ENCODE data around the gene CAPN15. TPM values are rescaled to one million over a fixed set of nuclear protein-coding genes. Genes with fewer than 3 reads are reported as not detected.

The CAPN15 gene
- total RNA-seq, 1 experiment from 2014 or later, result 70.1 TPM

DNA sequence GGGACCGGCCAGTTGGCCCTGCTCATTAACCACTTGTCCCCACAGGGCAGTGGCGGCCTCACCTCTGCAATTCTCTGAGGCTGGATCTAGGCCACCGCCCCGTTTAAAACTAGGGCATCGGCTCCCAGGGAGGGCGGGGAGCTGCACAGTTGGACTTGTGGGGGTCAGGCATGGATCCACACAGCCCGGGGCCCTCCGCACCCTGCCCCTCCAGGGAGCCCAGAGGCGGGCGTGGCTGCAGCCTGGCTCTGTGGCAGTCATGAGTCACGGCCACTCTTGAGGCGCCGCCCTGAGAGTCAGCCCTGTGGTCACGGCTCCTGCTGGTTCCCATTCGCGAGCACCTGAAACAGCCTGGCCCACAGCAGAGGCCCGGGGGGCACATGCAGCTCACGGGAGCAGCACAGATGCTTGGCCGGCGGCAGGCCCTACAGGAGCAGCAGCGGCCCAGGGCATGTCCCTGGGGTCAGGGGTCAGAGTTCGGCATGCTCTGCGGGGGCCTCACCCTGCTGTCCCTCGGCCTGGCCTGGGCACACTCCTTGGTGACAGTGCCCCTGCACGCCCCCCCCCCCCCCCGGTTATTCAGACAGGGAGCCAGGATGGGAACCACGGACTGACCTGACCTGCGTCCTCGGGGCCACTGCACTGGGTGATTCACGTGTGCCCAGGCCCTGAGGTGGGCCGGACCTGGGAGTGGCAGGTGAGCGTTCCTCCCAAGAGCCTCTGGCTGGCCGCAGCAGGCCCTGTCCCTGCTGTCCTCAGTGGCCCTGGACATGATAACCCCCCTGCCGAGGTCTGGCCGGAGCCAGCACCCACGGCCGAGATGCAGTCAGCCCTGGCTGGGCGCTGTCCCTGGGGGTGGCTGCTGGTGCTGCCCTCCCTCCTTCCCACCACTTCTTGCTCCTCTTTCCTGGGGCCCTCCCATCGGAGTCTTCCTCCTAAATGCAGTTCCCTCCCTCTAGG lies 8.2 kb downstream of the CAPN15 start:
- DNase-seq (ENCODE audit: low read depth), result peak; percentile 93
- in situ Hi-C loops (cut with HindIII; ENCODE audit: low pct_unique_long_range_greater_than_20kb, low sequenced_read_pairs), result no loop called here

DNA sequence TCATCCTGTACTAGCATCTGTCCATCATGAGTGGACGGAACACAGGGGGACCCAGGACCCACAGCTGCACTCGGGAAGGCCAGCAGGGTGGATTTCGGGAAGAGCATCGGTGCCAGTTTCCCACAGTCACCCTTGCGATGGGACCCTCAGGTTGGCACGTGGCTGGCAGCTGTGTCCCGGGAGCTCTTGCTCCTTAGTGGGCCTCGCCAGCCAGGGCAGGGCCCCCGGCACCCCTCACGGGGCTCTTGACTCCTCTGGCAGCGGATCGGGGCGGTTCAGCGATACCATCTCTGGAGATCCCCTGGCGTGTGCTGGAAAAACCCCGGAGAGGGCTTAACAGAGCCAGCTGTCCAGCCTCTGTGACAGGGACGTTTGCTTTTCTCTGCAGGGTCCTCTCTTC lies 9.2 kb downstream of the CAPN15 start:
- no peak for DNase-seq (ENCODE audit: low read depth)
- in situ Hi-C loops (cut with HindIII; ENCODE audit: low pct_unique_long_range_greater_than_20kb, low sequenced_read_pairs), result no loop called here

DNA sequence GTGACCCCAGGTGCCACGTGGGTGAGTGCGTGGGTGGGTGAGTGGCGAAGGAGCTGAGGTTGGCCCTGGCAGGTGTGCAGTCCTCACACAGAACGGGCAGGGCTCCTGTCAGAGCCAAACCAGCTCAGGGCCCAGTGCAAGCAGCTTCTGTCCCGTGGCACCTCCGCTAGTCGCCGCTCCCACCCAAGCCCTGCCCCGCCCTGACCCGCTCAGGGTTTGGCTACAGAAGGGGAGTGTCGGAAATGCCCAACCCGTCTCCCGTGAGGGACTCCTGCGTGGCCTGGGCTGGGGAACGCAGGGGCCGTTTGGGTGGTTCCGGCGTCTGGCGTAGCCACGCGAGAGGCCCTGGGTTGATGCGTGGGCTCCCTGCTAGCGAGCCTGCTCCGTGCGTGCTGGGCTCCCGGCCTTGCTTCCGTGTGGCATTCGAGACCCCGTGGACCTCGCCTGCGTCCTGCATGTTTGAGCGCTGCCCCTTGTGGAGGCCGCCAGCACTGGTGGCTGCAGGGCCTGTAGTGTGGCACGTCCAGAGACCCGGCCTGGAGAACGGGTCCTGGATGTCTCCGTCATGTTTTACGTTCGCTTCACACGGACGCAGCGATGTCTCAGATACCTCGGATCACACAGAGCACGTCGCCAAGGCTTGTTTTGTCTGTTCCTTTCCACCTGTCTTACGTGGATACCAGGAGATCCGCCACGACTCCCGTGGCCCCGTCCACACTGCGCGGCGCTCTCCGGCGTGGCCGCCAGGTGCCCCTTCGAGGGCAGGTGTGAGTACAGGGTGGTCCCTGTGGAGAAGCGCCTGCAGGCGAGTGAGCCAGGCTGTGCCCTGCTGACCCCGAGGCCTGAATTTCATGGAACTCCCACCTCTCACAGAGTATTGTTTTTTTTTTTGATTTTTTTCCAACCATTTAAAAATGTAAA lies 10.2 kb downstream of the CAPN15 start:
- in situ Hi-C loops (cut with HindIII; ENCODE audit: low pct_unique_long_range_greater_than_20kb, low sequenced_read_pairs), result no loop called here
- no peak for DNase-seq (ENCODE audit: low read depth)

DNA sequence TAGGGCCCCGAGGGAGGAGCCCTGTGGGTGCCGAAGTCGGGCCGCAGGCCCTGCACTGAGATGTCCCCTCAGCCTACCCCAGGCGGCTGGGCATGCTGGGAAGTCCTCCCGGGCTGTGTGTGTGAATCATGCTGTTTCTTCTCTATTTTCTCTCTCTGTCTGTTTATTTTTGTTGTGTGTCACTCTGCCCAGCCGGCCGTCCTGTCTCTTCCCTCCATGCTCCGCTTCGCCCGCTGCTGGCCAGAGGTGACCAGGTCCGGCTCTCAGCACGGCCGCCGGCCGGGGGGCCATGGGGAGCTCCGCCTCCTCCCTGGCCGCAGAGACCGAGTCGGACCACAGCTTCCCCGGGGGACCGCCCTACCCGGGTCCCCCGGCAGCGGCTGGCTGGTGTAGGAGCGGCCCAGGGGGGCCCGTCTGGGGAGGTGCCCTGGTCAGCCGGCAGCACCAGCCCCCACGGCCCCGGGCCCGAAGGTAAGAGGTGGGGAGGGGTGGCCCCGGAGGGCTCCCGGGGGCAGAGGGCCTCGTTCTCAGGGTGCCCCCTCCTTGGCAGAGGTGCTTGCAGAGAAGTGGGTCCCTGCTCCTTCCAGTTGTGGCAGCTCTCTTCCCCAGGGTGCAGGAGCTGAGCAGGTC lies 12.5 kb downstream of the CAPN15 start:
- in situ Hi-C loops (cut with HindIII; ENCODE audit: low pct_unique_long_range_greater_than_20kb, low sequenced_read_pairs), result no loop called here
- DNase-seq (ENCODE audit: low read depth), result peak; percentile 87

DNA sequence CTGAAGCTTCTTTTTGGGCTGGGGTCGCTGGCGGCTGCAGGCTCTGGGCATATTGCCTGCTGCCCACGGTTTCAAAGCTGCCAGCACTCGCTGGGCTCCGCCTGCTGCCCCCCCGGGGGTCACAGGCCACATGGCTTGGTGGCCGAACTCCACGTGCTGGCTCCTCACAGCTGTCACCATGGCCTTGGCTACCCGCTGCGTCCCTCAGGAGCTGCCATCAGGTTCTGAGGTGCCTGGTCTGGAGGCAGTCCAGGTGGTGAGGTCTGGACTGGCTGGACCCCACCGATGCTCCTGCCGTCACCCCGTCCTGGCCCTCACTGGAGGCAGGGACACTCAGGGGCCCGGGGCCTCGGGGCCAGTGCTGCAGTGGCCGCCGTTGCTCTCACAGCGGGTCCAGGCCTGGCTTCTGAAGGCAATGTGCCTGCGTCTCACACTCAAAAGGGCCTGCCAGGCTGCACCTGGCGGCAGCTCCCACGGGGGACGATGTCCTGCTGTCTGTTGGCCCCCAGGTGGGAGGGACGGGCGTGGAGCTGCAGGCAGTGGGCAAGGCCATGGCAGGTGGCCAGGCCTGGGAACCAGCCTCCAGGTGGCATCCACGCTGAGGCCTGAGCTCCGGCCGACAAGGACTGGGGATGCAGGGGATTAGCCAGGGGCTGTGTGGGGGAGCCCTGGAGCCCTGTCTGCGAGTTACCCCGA lies 13.3 kb downstream of the CAPN15 start:
- in situ Hi-C loops (cut with HindIII; ENCODE audit: low pct_unique_long_range_greater_than_20kb, low sequenced_read_pairs), result no loop called here
- no peak for DNase-seq (ENCODE audit: low read depth)

DNA sequence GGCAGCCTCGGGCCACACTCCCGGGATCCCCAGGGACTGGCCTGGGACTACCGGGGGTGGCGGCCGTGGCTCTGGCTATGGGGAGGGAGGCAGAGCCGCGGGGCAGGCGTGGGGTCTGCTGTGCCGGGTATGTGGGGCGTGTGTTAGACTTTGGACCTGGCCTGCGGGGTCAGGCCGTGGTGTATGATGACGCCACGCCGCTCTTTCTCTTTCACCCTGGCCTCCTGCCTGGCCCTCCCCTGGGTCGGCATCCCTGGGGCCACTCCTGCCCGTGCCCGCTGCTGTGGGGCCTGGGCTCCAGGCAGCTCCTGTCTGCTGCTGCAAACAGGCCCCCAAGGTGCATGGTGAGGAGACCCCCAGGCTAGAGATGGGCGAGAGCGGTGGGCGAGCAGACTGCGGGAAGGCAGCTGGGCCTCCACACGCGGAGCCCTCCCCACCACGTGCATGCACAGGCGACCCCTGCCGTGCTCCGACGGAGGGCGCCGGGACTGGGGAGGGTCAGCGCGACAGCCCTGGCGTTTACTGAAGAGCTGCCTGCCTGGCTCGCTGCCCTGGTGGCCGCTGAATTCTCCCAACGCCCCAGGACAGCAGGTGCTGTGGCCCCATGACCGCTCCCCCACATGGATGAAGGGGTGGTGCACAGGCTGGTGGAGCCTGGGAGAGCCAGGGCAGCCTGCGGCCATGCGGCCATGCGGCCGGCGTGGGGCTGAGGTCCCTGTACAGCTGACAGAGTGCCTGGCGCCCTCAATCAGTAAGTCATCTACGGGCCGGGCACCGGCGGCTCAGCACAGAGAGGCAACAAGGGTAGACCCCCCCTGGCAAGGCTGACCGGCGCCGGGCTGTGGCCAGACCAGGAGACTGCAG lies 16.0 kb downstream of the CAPN15 start:
- DNase-seq (ENCODE audit: low read depth), result no peak
- in situ Hi-C loops (cut with HindIII; ENCODE audit: low pct_unique_long_range_greater_than_20kb, low sequenced_read_pairs), result no loop called here

DNA sequence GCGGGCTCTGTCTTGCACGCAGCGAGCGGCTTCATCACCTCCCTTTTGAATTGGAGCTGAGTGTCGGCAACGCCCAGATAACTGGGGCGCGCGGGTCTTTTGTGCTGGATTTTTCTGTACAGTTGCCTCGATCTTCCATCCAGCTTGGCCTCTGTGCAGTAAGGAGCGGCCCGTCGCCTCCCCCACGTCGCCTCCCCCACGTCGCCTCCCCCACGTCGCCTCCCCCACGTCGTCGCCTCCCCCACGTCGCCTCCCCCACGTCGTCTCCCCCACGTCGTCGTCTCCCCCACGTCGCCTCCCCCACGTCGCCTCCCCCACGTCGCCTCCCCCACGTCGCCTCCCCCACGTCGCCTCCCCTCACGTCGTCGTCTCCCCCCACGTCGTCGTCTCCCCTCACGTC lies 17.0 kb downstream of the CAPN15 start:
- in situ Hi-C loops (cut with HindIII; ENCODE audit: low pct_unique_long_range_greater_than_20kb, low sequenced_read_pairs), result no loop called here
- no peak for DNase-seq (ENCODE audit: low read depth)

DNA sequence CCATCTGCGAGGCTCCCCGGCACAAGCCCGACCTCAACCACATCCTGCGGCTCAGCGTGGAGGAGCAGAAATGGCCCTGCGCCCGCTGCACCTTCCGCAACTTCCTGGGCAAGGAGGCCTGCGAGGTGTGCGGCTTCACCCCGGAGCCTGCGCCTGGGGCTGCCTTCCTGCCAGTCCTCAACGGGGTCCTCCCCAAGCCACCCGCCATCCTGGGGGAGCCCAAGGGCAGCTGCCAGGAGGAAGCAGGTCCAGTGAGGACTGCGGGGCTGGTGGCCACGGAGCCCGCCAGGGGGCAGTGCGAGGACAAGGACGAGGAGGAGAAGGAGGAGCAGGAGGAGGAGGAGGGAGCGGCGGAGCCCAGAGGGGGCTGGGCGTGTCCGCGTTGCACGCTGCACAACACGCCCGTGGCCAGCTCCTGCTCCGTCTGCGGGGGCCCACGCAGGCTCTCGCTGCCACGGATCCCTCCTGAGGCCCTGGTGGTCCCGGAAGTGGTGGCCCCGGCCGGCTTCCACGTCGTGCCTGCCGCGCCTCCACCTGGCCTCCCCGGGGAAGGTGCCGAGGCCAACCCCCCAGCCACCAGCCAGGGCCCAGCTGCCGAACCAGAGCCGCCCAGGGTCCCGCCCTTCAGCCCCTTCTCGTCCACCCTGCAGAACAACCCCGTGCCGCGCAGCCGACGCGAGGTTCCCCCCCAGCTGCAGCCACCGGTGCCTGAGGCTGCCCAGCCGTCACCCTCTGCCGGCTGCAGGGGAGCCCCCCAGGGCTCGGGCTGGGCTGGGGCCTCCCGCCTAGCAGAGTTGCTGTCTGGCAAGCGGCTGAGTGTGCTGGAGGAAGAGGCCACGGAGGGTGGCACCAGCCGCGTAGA lies 19.6 kb downstream of the CAPN15 start:
- DNase-seq (ENCODE audit: low read depth), result peak; percentile 39
- in situ Hi-C loops (cut with HindIII; ENCODE audit: low pct_unique_long_range_greater_than_20kb, low sequenced_read_pairs), result no loop called here

DNA sequence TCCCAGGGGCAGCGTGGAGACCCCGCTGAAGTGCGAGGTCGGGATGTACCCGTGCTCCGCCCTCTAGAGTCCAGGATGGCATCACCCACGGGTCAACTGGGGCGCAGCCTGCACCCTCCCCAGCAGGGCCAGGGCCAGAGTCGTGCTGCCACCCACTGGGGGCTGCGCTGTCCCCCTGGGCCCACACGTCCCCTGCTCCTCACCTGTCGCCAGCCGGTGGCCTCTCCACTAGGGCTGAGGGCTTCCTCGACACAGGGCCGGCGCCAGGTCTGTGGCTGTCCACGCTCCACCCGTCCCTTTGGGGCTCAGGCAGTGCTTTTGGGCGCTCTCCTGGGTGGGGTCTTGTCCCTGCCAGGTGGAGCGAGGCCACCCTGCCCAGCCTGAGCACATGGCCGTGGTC lies 21.1 kb downstream of the CAPN15 start:
- no peak for DNase-seq (ENCODE audit: low read depth)
- in situ Hi-C loops (cut with HindIII; ENCODE audit: low pct_unique_long_range_greater_than_20kb, low sequenced_read_pairs), result no loop called here

DNA sequence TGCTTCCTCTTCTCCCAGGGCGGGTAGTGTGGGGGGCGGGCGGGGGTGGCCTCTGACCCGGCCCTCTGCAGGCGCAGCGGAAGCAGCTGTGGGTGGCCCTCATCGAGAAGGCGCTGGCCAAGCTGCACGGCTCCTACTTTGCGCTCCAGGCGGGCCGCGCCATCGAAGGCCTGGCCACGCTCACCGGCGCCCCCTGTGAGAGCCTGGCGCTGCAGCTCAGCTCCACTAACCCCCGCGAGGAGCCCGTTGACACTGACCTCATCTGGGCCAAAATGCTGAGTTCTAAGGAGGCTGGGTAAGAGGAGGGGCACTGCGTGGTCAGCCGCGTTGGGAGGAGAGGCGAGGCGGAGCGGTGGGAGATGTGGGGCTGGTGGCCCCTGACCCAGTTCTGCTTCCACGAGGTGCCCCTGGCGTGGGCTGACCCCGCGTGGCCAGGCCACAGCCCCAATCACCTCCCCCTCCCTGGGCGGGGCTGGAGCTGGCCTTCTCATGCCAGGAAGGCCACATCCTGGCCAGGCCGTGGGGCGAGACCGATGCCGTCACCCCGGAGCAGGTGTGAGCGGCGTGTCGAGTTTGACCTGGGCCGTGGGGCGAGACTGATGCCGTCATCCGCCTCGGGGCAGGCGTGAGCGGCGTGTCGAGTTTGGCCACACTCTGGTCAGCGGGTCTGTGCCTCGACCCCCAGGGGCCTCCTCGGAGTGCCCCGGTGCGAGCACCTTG lies 22.2 kb downstream of the CAPN15 start:
- in situ Hi-C loops (cut with HindIII; ENCODE audit: low pct_unique_long_range_greater_than_20kb, low sequenced_read_pairs), result no loop called here
- DNase-seq (ENCODE audit: low read depth), result no peak

DNA sequence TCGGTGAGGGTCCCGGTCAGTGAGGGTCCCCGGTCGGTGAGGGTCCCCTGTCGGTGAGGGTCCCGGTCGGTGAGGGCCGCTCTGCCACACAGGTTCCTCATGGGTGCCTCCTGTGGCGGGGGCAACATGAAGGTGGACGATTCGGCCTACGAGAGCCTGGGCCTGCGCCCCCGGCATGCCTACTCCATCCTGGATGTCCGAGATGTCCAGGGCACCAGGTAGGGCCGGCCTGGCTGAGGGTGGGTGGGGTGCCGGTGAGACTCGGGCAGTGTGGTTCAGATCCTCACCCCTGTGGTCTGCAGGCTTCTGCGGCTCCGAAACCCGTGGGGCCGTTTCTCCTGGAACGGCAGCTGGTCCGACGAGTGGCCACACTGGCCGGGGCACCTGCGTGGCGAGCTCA lies 23.7 kb downstream of the CAPN15 start:
- in situ Hi-C loops (cut with HindIII; ENCODE audit: low pct_unique_long_range_greater_than_20kb, low sequenced_read_pairs), result no loop called here
- no peak for DNase-seq (ENCODE audit: low read depth)

DNA sequence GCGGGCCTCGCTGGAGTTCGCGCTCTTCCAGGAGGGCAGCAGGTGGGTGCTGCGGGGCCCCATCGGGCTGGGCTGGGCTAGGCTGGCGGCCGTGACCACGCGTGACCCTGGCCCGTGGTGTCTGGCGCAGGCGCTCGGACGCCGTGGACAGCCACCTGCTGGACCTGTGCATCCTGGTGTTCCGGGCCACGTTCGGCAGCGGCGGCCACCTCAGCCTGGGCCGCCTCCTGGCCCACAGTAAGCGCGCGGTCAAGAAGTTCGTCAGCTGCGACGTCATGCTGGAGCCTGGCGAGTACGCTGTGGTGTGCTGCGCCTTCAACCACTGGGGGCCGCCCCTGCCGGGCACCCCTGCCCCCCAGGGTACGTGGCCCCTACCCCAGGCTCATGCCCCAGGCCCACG lies 24.7 kb downstream of the CAPN15 start:
- in situ Hi-C loops (cut with HindIII; ENCODE audit: low pct_unique_long_range_greater_than_20kb, low sequenced_read_pairs), result no loop called here

DNA sequence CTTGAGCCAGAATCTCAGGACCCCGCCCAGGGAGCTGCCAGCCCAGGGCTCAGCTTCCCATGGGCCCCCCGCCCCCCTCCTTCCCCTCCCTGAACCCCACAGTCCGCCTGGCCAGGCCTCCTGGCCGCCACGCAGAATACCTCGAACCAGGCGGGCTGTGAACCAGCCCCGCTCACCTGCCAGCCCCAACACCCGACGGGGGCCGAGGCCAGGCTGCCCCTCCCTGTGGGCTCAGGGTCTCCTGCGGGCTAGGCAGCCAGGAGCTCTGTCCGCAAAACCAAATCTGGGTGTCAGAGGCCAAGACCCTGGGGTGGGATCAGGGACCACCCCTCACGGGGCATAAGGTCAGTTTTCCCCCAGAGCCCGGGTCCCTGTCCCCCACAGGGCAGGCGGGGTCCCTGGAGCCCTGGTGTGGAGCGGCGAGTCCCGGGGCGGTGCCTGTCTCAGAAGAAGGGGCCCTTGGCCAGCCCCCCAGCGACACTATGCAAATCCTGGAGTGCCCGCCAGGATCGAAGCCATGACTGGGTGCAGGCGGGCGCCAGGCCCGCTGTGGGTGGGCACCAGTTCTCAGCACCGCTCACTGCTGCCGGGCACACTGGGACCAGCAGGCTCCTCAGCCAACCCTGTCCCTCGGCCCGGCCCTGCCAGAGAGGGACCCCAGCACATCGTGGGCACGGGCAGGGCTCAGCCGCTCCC lies 26.2 kb downstream of the CAPN15 start:
- in situ Hi-C loops (cut with HindIII; ENCODE audit: low pct_unique_long_range_greater_than_20kb, low sequenced_read_pairs), result no loop called here
- no peak for DNase-seq (ENCODE audit: low read depth)

More for the DNA sequence above, 24.7 kb downstream of the CAPN15 start:
- no peak for DNase-seq (ENCODE audit: low read depth)

DNA sequence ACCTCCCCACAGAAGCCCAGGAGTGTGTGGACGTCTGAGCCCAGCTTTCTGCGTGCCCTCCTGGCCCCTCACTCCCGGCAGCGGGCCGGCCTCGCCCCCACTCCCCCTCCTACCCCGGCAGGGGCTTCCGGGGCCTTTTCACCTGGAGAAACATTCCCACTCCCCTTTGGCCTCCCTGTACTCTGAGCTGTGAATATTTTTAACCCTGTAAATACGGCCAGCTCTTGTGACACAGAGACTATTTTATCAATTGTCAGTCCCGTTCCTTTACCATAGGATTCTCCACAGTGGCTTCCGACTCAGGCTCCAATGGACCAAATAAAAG lies 26.7 kb downstream of the CAPN15 start:
- no peak for DNase-seq (ENCODE audit: low read depth)
- in situ Hi-C loops (cut with HindIII; ENCODE audit: low pct_unique_long_range_greater_than_20kb, low sequenced_read_pairs), result no loop called here

DNA sequence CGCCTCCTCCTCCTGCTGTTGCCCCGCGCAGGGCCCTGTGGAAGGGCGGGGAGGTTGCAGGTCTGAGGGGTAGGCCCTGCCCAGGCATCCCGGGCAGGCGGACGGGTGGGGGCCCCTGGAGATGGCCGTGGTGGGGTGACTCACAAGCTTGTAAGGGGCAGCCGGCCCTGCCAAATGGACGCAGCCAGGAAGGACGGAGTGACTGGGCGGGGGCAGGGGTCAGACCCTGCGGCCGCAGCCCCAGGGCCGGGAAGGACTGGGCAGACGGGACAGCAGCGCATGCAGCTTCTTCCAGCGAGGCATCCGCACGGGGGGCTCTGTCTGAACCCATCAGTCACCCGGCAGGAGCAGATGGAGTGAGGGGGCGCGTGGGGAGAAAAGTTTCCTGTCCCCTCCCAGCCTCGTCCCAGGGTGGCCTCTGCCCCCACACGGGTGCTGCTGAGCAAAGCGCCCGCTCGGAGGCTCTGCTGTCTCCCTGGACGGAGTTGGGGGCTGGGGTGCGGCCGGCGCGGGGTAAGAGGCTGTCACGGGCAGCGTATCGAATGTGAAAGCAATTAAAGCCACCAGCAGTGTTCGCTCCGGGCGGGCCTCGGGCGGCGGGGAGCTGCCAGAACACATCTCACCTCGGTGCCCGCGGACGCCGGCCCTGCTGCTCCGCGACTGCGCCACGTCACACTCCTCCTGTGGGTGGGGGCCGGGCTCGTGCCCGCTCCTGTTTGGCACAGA lies 27.3 kb downstream of the CAPN15 start:
- in situ Hi-C loops (cut with HindIII; ENCODE audit: low pct_unique_long_range_greater_than_20kb, low sequenced_read_pairs), result no loop called here
- DNase-seq (ENCODE audit: low read depth), result no peak

Measured in Caki2 (cell line).